GM23338 (cell line): ENCODE data around the gene CBARP. TPM values are rescaled to one million over a fixed set of nuclear protein-coding genes. Genes with fewer than 3 reads are reported as not detected.

Experiments
- ATAC-seq: fragments of 200-7000 bp; cut with Tn5 transposase; 3 replicates; pipeline ENCODE4 v1.9.1; 2020
- DNase-seq: peaks from one replicate; pipeline ENCODE4 v3.0.0-alpha.2; 2015; ENCODE audit warnings: low spot score
- H2AFZ ChIP-seq: fragments of 200-600 bp; sonication (generic); 2 replicates; pipeline ENCODE4 v1.8.0; 2016; ENCODE audit warnings: antibody characterized with exemption, mild to moderate bottlenecking, moderate library complexity
- H3F3A ChIP-seq: fragments of 200-600 bp; sonication (generic); replicated peaks from 2 replicates; pipeline ENCODE4 v1.8.0; 2017; ENCODE audit warnings: antibody characterized with exemption, mixed run types, low read depth
- H3K27ac ChIP-seq: fragments of 200-600 bp; sonication (generic); 2 replicates; pipeline ENCODE4 v1.6.1; 2016; ENCODE audit warnings: low read depth
- H3K27me3 ChIP-seq: fragments of 200-600 bp; sonication (generic); 2 replicates; pipeline ENCODE4 v1.8.0; 2016; ENCODE audit warnings: mild to moderate bottlenecking, mixed run types, moderate library complexity; ENCODE audit not compliant: insufficient read depth
- H3K36me3 ChIP-seq: fragments of 200-600 bp; sonication (generic); 2 replicates; pipeline ENCODE4 v1.8.0; 2016; ENCODE audit warnings: mild to moderate bottlenecking; ENCODE audit not compliant: insufficient read depth
- H3K4me1 ChIP-seq: fragments of 200-600 bp; sonication (generic); 2 replicates; pipeline ENCODE4 v1.8.0; 2016; ENCODE audit warnings: mild to moderate bottlenecking, moderate library complexity; ENCODE audit not compliant: insufficient read depth
- H3K4me2 ChIP-seq: fragments of 200-600 bp; sonication (generic); 2 replicates; pipeline ENCODE4 v1.7.1; 2017; ENCODE audit warnings: mixed run types
- H3K4me3 ChIP-seq: fragments of 200-600 bp; sonication (generic); 2 replicates; pipeline ENCODE4 v1.6.1; 2016; ENCODE audit warnings: mixed run types
- H3K79me2 ChIP-seq: fragments of 200-600 bp; sonication (generic); replicated peaks from 2 replicates; pipeline ENCODE4 v1.8.0; 2017; ENCODE audit warnings: mild to moderate bottlenecking; ENCODE audit not compliant: insufficient read depth
- H3K9me2 ChIP-seq: fragments of 200-600 bp; sonication (generic); 2 replicates; pipeline ENCODE4 v1.8.0; 2017; ENCODE audit not compliant: insufficient read depth
- H4K20me1 ChIP-seq: fragments of 200-600 bp; sonication (generic); replicated peaks from 2 replicates; pipeline ENCODE4 v1.8.0; 2017; ENCODE audit warnings: mild to moderate bottlenecking; ENCODE audit not compliant: insufficient read depth
- H3K27ac Mint-ChIP-seq: 2 replicates; pipeline ENCODE4 v1.8.0; 2020; ENCODE audit warnings: inconsistent platforms, mild to moderate bottlenecking, moderate library complexity, mixed read lengths
- H3K27me3 Mint-ChIP-seq: 3 replicates; pipeline ENCODE4 v1.8.0; 2022; ENCODE audit warnings: low read depth, mild to moderate bottlenecking, moderate library complexity, mixed read lengths, inconsistent platforms; ENCODE audit not compliant: insufficient read depth, poor library complexity
- H3K36me3 Mint-ChIP-seq: 3 replicates; pipeline ENCODE4 v1.8.0; 2021; ENCODE audit warnings: low read depth, mild to moderate bottlenecking, inconsistent platforms, moderate library complexity, mixed read lengths
- H3K4me1 Mint-ChIP-seq: 3 replicates; pipeline ENCODE4 v1.8.0; 2020; ENCODE audit warnings: mild to moderate bottlenecking, inconsistent platforms, mixed read lengths
- H3K4me3 Mint-ChIP-seq: 3 replicates; pipeline ENCODE4 v1.8.0; 2021; ENCODE audit warnings: moderate library complexity, mild to moderate bottlenecking, inconsistent platforms, mixed read lengths
- H3K9me3 Mint-ChIP-seq: 3 replicates; pipeline ENCODE4 v1.8.0; 2020; ENCODE audit warnings: moderate library complexity, mild to moderate bottlenecking, inconsistent platforms, mixed read lengths
- CREB1 ChIP-seq: fragments of 250-450 bp; sonication (Bioruptor Pico); IDR thresholded peaks from 2 replicates; pipeline ENCODE4 v1.5.0; 2020; ENCODE audit warnings: low read depth, mild to moderate bottlenecking, moderate library complexity
- JUNB ChIP-seq: IDR thresholded peaks from one replicate; pipeline ENCODE4 v1.6.1; 2016; ENCODE audit warnings: antibody characterized with exemption; ENCODE audit not compliant: unreplicated experiment
- NANOG ChIP-seq: IDR thresholded peaks from 2 replicates; pipeline ENCODE4 v1.6.1; 2016; ENCODE audit warnings: antibody characterized with exemption, borderline replicate concordance
- POLR2AphosphoS5 ChIP-seq: IDR thresholded peaks from 2 replicates; pipeline ENCODE4 v1.6.1; 2016; ENCODE audit warnings: antibody characterized with exemption, low read depth
- STAT1 ChIP-seq: IDR thresholded peaks from one replicate; pipeline ENCODE4 v1.6.1; 2016; ENCODE audit warnings: antibody characterized with exemption; ENCODE audit not compliant: unreplicated experiment
- ZNF114 ChIP-seq: fragments of 250-450 bp; sonication (Bioruptor Pico); IDR thresholded peaks from 2 replicates; pipeline ENCODE4 v1.5.0; 2020; ENCODE audit warnings: mild to moderate bottlenecking, moderate library complexity
- ZNF331 ChIP-seq: fragments of 250-450 bp; sonication (Bioruptor Pico); IDR thresholded peaks from 2 replicates; pipeline ENCODE4 v1.5.0; 2020; ENCODE audit warnings: low read depth, mild to moderate bottlenecking, moderate library complexity
- polyA plus RNA-seq: library from polyadenylated mRNA; unstranded; fragments of >200 nt; fragmentation: Nextera tagmentation; extraction: Ambion mirVana; gene quantifications from 2 replicates; pipeline ENCODE4 v1.2.1, GENCODE V29; 2016
- total RNA-seq: library from RNA; depleted of rRNA; stranded (reverse); fragments of >200 nt; shearing (Covaris generic); gene quantifications from 2 replicates; pipeline ENCODE4 v1.2.3, GENCODE V29; 2014
- TF ChIP-seq, protein P1 (sequence below), 2 experiments: fragments of 200-600 bp in 1 of 2; sonication (generic) in 1 of 2; conservative IDR thresholded peaks; 2 replicates each; pipeline versions ENCODE4 v1.5.1 to v1.6.1; 2016 to 2017; ENCODE audit warnings: antibody characterized with exemption in 2 of 2, low read depth in 2 of 2, mild to moderate bottlenecking in 2 of 2, moderate library complexity in 1 of 2
- TF ChIP-seq, protein P2 (sequence below): IDR thresholded peaks from 2 replicates; pipeline ENCODE4 v1.6.1; 2016; ENCODE audit warnings: antibody characterized with exemption
- TF ChIP-seq, protein P3 (sequence below): fragments of 250-450 bp; sonication (Bioruptor Pico); IDR thresholded peaks from 2 replicates; pipeline ENCODE4 v1.5.0; 2020; ENCODE audit warnings: mild to moderate bottlenecking, moderate library complexity
- TF ChIP-seq, protein P4 (sequence below): IDR thresholded peaks from one replicate; pipeline ENCODE4 v1.6.1; 2018; ENCODE audit warnings: antibody characterized with exemption; ENCODE audit not compliant: unreplicated experiment

The CBARP gene
- total and polyA plus RNA-seq, 2 experiments from 2014 or later, result 2.0 to 14.1 TPM

DNA sequence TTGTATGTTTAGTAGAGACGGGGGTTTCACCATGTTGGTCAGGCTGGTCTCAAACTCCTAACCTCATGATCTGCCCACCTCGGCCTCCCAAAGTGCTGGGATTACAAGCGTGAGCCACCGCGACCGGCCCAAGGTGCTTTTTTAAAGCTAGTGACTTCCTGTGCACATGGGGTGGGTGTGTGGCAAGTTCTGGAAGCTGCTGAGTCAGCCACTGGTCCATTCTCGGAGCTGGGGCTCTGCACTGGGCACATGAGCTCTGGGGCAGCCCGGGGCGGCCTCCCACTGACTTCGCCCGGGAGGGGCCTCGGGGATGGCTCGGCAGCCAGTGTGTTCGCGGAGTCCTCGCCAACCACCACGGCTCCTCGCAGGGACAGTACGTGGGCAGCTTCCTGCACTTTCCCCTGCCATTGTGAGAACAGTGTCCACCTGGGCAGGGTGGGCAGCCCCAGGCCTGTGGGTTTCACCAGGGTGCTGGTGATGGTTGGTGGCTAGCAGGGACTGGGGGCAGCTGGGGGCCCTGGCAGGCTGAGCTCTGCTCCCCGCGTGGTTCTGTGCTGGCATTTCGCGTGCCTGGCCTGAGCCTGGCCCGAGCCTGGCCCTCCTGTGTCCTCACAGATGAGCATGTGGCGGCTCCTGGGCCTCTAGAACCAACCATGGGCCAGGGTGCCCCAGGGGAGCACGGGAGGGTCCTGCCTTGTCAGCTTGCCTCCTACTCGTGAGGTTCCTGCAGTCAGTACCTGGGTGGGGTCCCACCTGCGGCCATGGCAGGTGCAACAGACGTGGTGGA lies 12.2 kb downstream of the CBARP start:
- H3K9me2 ChIP-seq, result no peaks in the 10 kb centered on the region
- ATAC-seq (no peak), DNase-seq (no peak)
- H3K36me3 ChIP-seq, result no peaks in the 10 kb centered on the region
- Mint-ChIP-seq H3K36me3 (peaks cover 4% of the 10 kb centered on the region; the same call in 2 of the 3 replicates), H3K27me3 (peaks cover 7% of the 10 kb centered on the region), H3K4me3 (no peak overlapping the region), H3K27ac (no peak overlapping the region; the same call in 1 of the 2 replicates), H3K4me1 (no peaks in the 10 kb centered on the region), H3K9me3 (no peaks in the 10 kb centered on the region)
- no peak overlapping the region for H2AFZ ChIP-seq
- H4K20me1 ChIP-seq, result no peaks in the 10 kb centered on the region; the same call in 1 of the 2 replicates
- H3F3A ChIP-seq, result peaks cover 33% of the 10 kb centered on the region; the same call in 1 of the 2 replicates
- H3K4me2 ChIP-seq, result no peak overlapping the region
- no peaks in the 10 kb centered on the region for H3K27me3 ChIP-seq
- H3K27ac ChIP-seq, result no peak overlapping the region
- 0 out of 2 replicates have a peak, but pooled peaks cover 6% of the 10 kb centered on the region for H3K79me2 ChIP-seq
- H3K4me1 ChIP-seq, result no peaks in the 10 kb centered on the region
- H3K4me3 ChIP-seq, result no peak overlapping the region
- TF ChIP-seq ZNF114 (CRISPR knock-in tag) (no peak), STAT1 (no peak), POLR2AphosphoS5 (no peak), ZNF331 (CRISPR knock-in tag) (no peak), NANOG (no peak), CREB1 (CRISPR knock-in tag) (no peak), JUNB (no peak)
- TF ChIP-seq, protein P1, sequence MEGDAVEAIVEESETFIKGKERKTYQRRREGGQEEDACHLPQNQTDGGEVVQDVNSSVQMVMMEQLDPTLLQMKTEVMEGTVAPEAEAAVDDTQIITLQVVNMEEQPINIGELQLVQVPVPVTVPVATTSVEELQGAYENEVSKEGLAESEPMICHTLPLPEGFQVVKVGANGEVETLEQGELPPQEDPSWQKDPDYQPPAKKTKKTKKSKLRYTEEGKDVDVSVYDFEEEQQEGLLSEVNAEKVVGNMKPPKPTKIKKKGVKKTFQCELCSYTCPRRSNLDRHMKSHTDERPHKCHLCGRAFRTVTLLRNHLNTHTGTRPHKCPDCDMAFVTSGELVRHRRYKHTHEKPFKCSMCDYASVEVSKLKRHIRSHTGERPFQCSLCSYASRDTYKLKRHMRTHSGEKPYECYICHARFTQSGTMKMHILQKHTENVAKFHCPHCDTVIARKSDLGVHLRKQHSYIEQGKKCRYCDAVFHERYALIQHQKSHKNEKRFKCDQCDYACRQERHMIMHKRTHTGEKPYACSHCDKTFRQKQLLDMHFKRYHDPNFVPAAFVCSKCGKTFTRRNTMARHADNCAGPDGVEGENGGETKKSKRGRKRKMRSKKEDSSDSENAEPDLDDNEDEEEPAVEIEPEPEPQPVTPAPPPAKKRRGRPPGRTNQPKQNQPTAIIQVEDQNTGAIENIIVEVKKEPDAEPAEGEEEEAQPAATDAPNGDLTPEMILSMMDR (conservative IDR thresholded peaks at IDR 0.05; ENCODE audit: low read depth in 2 of 2), result no peak
- TF ChIP-seq, protein P2, sequence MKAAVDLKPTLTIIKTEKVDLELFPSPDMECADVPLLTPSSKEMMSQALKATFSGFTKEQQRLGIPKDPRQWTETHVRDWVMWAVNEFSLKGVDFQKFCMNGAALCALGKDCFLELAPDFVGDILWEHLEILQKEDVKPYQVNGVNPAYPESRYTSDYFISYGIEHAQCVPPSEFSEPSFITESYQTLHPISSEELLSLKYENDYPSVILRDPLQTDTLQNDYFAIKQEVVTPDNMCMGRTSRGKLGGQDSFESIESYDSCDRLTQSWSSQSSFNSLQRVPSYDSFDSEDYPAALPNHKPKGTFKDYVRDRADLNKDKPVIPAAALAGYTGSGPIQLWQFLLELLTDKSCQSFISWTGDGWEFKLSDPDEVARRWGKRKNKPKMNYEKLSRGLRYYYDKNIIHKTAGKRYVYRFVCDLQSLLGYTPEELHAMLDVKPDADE, result no peak
- TF ChIP-seq, protein P3, sequence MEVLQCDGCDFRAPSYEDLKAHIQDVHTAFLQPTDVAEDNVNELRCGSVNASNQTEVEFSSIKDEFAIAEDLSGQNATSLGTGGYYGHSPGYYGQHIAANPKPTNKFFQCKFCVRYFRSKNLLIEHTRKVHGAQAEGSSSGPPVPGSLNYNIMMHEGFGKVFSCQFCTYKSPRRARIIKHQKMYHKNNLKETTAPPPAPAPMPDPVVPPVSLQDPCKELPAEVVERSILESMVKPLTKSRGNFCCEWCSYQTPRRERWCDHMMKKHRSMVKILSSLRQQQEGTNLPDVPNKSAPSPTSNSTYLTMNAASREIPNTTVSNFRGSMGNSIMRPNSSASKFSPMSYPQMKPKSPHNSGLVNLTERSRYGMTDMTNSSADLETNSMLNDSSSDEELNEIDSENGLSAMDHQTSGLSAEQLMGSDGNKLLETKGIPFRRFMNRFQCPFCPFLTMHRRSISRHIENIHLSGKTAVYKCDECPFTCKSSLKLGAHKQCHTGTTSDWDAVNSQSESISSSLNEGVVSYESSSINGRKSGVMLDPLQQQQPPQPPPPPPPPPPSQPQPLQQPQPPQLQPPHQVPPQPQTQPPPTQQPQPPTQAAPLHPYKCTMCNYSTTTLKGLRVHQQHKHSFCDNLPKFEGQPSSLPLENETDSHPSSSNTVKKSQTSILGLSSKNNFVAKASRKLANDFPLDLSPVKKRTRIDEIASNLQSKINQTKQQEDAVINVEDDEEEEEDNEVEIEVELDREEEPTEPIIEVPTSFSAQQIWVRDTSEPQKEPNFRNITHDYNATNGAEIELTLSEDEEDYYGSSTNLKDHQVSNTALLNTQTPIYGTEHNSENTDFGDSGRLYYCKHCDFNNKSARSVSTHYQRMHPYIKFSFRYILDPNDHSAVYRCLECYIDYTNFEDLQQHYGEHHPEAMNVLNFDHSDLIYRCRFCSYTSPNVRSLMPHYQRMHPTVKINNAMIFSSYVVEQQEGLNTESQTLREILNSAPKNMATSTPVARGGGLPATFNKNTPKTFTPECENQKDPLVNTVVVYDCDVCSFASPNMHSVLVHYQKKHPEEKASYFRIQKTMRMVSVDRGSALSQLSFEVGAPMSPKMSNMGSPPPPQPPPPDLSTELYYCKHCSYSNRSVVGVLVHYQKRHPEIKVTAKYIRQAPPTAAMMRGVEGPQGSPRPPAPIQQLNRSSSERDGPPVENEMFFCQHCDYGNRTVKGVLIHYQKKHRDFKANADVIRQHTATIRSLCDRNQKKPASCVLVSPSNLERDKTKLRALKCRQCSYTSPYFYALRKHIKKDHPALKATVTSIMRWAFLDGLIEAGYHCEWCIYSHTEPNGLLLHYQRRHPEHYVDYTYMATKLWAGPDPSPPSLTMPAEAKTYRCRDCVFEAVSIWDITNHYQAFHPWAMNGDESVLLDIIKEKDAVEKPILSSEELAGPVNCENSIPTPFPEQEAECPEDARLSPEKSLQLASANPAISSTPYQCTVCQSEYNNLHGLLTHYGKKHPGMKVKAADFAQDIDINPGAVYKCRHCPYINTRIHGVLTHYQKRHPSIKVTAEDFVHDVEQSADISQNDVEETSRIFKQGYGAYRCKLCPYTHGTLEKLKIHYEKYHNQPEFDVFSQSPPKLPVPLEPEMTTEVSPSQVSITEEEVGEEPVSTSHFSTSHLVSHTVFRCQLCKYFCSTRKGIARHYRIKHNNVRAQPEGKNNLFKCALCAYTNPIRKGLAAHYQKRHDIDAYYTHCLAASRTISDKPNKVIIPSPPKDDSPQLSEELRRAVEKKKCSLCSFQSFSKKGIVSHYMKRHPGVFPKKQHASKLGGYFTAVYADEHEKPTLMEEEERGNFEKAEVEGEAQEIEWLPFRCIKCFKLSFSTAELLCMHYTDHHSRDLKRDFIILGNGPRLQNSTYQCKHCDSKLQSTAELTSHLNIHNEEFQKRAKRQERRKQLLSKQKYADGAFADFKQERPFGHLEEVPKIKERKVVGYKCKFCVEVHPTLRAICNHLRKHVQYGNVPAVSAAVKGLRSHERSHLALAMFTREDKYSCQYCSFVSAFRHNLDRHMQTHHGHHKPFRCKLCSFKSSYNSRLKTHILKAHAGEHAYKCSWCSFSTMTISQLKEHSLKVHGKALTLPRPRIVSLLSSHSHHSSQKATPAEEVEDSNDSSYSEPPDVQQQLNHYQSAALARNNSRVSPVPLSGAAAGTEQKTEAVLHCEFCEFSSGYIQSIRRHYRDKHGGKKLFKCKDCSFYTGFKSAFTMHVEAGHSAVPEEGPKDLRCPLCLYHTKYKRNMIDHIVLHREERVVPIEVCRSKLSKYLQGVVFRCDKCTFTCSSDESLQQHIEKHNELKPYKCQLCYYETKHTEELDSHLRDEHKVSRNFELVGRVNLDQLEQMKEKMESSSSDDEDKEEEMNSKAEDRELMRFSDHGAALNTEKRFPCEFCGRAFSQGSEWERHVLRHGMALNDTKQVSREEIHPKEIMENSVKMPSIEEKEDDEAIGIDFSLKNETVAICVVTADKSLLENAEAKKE (CRISPR knock-in tag), result no peak
- TF ChIP-seq, protein P4, sequence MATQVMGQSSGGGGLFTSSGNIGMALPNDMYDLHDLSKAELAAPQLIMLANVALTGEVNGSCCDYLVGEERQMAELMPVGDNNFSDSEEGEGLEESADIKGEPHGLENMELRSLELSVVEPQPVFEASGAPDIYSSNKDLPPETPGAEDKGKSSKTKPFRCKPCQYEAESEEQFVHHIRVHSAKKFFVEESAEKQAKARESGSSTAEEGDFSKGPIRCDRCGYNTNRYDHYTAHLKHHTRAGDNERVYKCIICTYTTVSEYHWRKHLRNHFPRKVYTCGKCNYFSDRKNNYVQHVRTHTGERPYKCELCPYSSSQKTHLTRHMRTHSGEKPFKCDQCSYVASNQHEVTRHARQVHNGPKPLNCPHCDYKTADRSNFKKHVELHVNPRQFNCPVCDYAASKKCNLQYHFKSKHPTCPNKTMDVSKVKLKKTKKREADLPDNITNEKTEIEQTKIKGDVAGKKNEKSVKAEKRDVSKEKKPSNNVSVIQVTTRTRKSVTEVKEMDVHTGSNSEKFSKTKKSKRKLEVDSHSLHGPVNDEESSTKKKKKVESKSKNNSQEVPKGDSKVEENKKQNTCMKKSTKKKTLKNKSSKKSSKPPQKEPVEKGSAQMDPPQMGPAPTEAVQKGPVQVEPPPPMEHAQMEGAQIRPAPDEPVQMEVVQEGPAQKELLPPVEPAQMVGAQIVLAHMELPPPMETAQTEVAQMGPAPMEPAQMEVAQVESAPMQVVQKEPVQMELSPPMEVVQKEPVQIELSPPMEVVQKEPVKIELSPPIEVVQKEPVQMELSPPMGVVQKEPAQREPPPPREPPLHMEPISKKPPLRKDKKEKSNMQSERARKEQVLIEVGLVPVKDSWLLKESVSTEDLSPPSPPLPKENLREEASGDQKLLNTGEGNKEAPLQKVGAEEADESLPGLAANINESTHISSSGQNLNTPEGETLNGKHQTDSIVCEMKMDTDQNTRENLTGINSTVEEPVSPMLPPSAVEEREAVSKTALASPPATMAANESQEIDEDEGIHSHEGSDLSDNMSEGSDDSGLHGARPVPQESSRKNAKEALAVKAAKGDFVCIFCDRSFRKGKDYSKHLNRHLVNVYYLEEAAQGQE, result no peak
